GM19328 (cell line): ENCODE results near the gene TBC1D22A.
"Not testable (repeated sequence)": the region's sequence is repeated elsewhere in the genome, so short reads cannot be mapped to it uniquely, and the experiment has no call there.

Experiments
- ATAC-seq: cut with Tn5 transposase; IDR thresholded peaks from one replicate; pipeline ENCODE4 v1.9.1; 2021; ENCODE audit warnings: mild to moderate bottlenecking, moderate library complexity; ENCODE audit not compliant: unreplicated experiment

TBC1D22A gene

DNA sequence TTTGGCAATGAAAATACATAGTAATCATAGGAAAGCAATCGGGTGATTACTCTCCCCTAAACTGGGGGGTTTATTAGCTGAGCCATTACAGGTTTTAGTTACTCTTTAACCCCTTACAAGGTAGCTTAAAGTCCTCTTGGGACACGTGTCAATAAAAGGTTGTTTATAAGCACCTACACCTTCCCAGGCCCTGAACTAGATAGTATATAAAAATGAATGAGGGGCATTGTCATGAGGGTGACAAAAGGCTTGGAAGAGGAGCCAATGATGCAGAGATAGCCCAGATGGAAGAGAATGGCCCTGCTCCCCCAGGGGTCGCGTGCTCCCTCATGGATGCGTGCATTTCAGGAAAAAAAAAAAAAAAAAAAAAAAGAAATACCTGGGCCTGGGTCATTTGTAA, 276.9 kb downstream of the TBC1D22A start:
- no peak for ATAC-seq

DNA sequence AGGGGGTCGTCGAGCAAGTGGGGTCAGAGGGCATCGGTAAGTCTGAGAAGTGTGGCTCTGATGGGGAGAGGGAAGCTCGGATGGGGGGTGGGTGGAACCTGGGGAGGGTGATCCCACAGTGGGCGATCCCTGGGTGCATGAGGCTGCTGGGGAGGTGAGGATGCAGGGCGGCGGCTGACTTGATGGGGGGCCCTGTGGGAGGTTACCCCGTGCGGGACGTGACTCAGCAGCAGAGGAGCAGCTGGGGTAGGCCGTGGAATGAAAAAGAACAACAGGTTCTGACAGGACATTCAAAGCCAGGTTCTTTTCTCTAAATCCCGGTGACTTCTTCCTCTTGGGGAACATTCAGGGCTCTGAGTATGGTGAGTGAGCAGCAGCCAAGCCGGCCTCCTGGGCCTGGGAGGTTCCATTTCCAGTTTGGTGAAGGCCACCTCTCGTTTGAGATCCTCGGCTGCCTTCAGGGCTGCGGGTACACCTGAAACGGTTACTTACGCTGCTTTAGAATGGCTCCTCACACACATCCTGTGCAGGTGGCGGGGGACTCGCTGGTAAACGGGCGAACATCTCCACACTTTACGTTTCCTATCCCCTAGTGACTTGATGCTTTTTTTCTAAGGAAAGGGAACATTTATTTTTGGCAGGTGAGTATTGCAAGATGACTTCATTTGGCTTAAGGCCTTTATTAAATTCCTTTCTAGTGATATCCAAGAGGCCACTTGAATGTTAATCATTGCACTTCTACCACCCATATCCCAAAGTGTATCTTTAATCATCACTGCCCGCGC, 278.2 kb downstream of the TBC1D22A start:
- ATAC-seq = no peak

DNA sequence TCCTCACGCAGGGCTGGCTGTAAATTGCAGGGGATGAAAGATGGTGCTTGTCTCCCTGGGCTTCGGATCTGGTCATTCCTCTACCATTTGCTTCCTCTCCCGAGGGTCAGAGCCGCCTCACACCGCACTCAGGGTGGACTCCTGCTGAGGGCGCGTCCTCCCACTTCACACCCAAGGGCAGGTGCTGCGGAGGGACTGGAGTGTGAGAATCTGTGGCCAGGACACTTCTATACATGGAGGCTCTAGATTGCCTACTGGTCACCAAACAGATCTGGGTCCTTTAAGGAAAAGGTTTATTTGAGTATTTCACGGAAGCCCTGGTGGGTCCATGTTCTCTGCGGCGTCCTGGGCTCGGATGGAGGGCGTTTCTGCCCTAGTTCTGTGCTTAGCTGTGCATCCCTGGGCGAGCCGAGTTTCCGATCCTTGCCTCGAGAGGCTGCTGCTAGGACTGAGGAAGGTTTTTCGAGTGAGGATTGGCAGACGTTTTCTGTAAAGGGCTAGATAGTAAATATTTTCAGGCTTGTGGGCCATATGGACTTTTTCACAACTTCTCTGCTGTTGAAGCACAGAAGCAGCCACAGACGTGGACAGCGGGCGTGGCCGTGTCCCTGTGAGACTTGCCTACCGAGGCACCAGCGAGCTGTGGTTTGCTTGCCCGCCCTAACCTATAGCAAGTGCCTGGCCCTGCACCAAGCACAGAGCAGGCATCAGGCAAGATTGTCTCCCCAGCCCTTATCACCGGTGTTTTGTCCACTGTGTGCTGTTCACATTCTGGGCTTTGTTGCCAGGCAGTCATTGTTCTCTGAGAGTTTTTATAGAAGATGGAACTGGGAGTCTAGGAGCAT, 279.0 kb downstream of the TBC1D22A start:
- ATAC-seq = no peak

DNA sequence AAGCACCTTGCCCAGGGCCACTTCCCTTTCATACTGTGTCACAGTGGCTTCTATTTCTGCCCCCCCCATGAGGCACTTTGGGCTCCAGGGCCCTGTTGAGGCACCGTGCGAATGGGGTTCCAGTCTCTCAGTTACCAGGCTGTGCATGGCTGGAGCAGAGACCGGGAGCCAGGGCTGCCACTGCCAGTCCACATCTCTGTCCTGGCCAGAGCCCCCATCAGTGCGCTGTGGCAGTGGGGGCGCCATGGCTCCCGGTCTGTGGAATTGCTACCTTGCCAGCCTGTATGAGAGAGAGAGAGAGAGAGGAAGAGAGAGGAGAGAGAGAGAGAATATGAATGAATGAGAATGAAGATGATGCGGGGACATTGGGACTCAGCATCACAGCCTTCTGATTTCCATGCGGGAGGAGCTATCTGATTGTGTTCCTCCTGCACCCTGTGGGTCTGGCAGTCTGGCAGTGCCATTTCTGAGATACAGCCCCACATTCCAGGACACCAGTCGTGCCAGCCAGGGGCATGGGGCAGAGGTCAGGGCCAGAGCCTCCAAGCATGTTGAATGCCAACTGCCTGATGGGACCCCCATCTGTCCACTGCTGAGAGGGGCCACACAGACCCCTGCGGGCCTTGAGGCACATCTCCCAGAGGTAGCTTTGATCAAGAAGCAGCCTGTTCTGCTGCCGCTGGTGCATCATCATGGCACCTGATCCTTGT, 279.8 kb downstream of the TBC1D22A start:
- no peak for ATAC-seq

DNA sequence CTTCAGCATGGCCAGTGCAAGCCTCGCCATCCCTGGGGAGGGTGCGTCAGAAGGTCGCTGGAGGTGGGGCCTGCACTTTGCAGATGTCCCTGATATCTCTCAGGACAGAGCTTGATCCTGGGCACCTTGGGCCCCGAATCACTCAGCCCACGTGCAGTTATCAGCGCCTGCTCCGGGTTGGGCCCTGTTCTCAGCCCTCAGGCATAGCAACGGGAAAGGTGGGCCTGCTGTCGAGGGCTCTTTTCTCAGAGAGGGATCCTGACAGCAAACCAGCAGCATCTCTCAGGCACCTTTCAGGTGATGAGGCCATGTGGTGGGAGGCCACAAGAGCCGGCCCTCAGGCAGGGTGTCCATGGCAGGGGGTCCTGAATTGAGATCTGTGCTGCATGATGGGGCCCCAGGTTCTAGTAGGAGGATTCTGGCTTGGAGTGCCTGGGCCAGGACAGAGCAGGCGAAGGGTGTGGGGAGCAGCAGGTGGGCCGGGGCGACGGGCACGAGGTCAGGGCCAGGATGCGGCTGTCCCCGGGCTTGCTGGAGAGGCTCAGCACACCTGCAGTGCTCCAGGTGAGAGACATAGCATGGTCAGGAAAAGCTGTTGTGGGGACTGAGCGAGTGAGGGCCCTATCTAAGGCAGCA, 280.5 kb downstream of the TBC1D22A start:
- no peak for ATAC-seq

DNA sequence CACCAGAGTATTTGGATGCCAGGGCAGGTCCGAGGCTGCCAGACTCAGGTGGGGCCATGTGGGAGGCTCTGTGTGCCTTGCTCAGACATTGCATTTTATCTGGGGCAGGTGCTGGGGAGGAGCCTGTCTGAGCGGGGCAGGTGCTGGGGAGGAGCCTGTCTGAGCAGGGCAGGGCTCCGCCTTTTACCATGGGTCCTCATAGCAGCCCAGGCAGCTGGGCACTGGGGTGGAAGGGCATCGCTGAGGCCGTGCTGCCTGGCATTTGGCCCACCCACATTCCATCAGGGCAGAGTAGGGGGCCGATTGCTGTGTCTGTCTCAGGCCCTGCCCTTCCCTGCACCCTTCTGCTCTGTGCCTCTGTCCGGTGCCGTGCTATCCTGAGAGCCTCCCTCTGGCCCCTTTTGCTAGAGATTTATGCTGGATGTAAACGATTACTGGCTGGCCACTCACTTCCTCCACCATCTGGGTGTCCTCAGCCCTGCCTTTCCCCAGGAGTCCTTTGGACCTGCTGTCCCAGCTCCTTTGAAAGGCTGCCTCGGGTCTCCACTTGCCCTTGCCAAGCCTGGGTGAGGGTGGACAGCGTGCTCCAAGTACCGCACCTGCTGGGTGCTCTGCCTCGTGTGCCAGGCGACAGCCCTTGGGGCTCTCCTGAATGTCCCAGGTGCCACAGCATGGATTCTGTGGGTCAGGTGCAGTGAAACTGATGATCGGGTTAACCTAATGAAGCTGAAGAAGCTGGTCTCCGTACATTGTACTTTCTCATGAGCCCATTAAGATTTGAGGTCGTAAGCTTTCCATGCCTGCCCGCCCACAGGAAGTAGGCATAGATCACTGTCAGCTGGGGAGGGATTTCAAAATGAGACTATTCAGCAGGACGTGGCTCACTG, 281.6 kb downstream of the TBC1D22A start:
- no peak for ATAC-seq

DNA sequence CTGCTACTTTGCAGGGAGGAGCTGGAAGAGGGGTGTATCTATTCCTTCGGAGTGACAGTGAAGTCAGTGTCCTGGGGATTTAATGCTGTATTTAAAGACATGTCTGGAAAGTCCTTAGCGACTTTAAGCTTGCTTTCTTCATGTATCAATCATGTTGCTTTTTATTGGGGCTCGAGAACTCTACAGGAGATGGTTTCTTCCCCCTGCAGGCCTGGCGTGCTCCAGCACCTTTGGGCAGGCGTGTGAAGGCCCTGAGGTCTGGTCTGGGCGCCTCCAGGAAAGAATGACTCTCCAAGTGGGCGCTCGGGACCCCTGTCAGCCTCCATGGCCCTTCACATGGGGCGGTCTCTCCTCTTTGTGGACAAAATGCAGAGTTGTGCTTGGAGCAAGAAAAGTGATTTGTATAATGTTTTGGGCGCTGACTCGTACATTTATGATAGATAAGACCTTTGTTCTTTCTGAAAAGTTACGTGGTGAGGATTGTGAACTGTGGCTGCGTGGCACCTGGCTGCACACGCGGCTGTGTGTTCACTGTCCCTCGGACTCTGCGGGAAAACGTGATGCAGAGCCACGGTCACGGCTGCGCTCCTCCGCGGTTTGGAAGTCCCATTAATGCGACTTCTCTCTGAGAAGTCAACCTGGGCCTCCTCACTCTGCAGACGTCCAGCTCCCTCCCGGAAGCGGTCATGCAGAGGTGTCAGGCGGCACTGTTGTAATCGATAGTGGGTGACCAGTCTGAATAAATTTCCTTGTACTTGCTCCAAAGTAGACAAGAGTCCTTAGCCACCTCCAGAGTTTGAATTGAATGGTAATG, 282.5 kb downstream of the TBC1D22A start:
- ATAC-seq = no peak

DNA sequence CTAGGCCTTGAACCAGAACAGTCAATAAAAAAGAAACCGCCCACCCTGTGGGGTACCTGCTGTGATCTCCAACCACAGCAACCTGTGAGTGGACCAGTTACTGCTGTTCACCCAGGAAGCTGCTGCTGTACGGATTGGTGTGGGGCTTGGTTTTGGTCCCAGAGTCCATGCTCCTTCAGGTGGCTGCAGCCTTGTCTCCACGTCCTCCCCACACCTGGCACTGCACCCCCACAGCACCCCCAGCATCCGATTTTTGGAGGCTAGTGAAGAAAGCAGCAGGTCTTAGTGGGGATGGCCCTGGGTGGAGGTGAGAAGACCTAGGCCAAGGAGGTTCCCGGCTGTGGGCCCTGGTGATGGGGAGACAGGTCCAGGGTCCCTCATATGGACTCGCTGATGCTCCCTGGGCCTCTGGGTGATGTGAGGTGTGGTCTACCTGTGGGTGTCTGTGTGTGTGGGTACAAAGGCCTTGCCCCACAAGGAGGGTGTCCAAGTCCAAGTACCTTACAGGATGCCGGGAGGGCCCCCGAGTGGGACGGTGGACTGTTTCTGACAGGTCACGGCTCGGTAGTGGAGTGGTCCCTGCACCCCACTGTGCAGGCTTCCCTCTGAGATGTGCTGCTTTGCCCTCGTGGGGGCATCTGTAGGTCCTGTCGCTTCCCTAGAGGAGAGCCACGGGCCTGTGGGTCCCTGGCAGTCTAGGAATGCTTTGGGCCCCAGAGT, 283.4 kb downstream of the TBC1D22A start:
- ATAC-seq = no peak

DNA sequence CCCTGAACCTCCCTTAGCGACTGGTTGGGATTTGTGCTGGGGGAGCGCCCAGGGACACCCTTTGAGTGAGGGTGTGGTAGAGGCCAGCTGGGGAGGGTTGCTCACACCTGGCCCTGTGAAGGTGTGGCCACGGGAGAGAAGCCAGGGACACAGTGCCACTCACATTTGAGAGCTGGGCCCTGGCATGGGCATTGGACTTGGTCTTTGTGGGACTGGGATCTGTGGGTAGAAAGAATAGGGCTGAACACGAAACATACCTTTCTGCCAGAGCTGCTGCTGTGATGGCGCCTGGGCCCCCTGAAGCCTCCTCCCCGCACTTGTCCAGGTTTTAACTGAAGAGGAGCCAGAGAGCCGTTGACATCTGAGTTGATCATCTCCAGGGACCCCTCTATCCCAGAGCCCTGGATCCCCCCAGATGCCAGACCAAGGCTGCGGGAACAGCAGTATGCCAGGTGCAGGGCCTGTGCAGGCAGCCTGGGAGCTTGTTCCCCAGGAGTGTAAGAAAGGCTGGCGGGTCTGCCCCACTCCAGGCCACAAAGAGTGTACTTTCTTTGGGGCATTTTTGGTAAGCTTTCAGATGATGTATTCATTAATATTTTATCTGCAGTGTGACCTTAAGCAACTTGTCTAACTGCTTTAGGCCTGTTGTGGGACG, 284.1 kb downstream of the TBC1D22A start:
- no peak for ATAC-seq

DNA sequence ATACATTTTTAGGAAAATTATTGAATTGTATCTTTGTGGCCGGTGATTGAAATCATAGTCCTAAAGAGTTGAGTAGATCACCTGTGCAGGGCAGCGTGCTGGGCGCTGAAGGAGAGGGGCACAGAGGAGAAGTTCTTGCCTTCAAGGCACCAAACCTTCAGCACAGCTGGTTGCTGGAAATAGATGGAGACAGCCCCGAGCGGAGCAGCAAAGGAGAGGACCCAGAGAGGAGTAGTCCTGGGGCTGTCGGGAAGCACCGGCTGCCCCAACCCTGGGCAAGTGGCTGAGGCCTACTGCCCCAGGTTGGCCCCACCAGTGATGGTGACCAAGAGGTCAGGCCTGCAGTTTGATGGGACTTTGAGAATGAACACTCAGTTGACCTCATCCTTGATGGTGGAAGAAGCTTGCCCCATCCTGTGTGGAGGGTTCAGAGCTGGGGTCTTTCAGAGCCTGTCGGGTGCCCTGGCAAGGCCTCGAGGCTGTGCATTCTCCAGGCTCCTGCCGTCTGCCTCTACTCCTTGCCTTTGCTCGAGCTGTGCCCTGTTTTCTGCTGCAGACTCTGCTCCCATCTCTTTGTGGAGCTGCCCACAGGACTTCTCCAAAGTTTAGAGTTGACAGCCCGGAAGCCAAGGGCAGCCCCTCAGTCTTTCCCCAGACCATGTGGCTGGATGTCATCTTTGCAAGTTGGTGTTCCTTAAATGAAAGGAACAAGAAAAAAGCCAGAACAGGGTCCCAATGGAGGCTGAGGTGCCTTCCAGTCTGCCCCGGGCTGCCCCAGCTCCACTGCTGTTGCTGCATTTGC, 285.1 kb downstream of the TBC1D22A start:
- ATAC-seq = no peak

DNA sequence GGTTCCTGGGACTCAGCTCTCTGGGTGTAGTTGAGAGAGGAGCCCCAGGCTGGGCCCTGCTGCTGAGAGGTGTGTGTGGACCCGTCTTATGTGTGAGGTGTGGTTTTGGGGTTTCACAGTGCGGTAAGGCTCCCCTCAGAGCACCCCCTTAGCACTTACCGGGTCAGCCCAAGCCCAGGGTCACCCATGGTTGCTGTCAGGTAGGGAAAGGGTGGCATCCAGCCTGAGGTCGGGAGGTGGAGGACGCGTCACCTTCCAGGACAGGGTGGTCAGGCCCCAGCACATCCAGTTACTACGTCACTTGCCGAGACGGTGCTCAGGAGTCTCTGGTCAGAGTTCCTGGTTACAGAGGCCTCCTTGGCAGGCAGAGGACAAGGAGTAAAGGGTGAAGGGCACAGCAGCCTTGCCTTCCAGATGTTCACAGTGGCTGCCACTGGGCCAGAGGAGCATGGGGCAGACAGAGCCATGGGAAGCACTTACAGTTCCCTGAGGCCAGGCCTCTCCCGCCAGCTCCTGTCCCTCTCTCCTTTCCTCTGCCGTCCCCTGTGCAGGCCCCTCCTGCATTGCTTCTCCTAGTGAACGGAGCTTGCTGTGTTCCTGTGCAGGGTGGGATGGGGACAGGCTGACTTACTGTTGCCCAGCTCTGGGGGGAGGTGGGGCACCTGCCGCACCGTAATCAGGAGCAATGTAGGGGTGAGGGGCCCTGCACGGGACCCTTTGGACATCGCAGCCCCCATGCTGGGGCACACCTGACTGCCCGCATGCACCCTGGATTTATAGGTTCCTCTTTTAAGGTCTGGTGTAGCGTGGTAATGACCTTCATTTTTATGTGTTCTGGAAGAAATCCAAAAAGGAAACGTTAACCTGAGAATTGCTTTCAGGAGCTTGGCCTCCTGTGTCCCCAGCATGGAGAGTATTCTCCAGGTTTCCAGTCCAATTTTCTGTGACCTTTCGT, 285.9 kb downstream of the TBC1D22A start:
- no peak for ATAC-seq

DNA sequence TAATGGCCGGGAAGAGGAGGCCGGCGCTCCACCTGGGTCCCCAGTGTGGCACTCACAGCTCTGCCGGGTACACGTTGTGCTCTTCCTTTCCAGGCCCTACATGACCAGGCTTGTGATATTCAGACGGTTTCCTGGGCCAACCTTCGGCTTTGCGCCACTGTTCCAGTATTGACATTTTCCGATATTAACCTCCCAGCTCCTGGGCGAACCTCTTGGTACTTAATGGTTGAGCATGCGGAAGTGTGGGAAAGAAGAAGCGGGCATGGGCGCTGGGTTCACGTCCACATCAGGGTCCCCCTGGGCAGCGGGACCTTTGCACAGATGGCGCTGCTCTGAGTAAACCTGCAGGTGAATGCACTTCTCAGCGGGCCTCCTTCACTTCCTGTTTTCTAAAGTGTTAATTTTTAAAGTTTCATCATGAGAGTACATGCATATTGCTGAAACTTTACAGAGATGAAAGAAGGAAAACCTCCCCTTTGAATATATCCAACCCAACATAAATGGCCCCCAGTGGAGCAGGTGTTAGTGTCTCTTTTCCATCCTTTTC, 286.7 kb downstream of the TBC1D22A start:
- ATAC-seq = no peak

DNA sequence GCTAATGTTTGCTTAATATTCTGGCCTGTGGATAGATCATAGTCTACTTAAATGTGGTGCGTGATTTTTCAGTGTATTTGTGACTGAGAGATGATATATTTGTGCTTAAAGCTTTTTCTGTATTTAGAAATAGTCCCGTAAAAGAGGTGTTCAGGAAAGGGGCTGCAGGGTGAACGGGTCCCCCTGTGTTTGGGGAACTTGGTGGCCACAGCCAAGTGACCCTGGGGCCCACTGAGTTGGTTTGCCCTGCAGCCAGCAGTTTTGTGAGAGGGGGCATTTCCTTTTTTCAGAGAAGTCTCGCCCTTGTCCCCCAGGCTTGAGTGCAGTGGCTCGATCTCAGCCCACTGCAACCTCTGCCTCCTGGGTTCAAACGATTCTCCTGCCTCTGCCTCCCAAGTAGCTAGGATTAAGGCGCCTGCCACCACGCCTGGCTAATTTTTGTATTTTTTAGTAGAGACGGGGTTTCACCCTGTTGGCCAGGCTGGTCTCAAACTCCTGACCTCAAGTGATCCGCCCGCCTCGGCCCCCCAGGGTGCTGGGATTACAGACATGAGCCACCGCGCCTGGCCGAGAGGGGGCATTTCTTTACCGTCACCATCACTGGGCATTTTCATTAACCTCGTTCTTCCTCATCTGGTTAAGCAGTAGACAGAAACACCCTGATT, 287.4 kb downstream of the TBC1D22A start:
- ATAC-seq = not testable (repeated sequence)

DNA sequence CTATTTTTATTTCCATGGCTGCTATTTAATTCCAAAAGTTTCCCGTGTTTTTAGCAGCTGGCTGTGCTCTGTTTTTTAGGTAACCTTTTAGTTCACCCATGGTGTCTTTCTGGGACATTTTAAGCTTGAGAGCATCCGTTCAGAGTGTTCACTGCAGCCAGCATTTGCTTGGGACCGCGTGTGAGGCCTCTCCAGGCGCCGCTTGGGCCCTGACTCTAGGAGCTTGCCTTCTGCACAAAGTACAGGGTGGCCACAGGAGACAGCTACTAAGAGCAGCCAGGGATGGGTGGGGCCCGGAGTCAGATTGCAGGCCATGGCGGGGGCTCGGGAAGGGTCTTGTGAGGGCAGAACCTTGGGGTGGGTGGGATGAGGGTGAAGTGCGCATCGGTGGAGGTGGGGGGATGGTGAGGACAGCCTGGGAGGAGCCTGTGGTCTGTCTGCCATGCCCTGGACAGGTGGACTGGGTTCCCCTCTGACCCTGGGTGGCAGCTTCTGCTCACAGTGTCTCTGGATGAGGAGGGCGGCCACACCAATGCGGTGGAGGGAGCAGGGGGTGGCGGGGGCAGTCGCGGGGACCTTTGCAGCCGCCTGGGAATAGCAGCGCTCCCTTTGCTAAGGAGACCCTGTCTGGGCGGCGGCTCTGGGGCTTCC, 288.1 kb downstream of the TBC1D22A start:
- ATAC-seq = no peak
